NCI-H69 (cell line): ENCODE measurements around the gene INO80C.
A peak's percentile ranks its signal among the peaks of the same experiment; 100 is the strongest.
"Not testable (repeated sequence)": the region's sequence is repeated elsewhere in the genome, so short reads cannot be mapped to it uniquely, and the experiment has no call there.

Source experiments
- DNase-seq: peaks from one replicate; lab custom pipeline; 2025; lab: John Stamatoyannopoulos, UW

INO80C gene

DNA sequence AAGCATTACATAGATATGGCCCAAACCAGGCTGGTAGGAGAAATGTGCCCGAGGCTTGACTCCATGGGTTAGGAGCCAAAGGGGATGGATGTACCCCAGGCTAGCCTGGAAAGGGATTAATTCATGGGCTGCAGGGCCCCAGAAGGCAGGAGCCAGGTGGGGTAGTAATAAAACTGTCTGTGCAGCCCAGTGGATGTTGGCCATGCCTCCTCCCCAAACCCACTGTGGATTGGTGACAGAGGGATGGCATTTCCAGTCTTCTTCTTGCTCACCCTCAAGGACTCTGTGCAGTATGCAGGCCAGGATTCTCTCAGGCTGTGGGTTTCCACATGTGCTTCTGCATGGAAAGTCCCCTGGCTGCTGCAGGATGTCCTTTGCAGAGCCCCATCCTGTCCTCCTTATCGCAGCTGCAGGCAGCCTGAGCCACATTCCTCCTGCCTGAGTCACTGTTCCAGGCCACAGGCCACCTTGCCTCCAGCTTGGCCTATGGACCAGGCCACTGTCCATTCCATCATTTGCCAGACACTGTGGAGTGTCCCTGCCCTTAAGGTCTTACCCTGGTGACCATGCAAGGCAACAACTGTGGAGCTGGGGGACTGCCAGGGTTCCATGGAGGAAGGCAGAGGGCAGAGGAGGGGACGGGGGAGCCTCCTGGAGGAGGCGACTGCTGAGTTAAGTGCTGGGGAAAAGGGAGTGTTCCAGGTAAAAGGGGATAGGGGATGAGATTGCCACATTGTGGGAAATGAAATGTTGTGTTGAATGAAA is 38.9 kb downstream of the INO80C start:
- DNase-seq, result no peak

DNA sequence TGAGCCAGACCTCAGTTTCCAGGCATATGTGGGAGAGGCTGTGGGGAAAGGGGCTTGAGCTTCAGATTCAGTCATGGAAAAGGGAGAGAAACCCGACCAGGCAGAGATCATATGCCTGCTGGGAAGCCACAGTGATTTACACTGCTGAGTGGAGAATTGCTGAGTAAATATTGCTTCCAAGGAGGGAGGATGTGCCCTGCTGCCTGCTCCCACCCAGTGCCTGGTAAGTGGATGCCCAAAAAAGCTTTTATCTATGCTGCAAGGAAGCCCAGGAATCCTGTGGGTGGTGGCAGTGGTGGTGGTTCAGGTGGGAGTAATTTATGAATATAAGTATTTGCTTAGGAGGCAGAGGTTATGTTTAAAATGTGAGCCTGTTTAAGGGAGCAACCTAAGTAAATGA is 39.5 kb downstream of the INO80C start:
- DNase-seq, result peak; percentile 98

DNA sequence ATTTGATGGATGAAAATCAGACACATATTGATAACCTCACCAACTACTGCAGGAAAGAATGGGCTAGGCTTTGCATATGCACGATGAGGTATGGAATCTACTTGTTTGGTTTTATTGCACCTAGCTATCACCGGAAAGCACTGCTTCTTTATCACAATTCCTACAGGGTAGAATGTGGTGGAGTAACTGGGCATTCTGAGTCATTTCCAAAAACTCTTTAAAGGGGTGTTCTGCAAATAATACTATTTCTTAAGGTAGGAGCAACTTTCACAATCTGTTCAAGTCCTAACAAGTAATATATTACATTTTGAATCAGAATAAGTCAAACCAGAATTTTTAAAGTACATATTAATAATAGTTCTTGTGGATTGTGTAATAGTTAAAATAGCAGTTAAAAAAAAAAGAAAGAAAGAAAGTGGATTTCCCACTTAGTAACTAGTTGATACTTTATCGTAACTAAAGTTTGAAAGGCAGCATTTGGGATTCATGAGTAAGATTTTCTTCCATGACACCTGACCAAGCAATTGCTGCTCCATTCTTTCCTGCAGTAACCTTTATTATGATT is 40.5 kb downstream of the INO80C start:
- DNase-seq, result no peak

DNA sequence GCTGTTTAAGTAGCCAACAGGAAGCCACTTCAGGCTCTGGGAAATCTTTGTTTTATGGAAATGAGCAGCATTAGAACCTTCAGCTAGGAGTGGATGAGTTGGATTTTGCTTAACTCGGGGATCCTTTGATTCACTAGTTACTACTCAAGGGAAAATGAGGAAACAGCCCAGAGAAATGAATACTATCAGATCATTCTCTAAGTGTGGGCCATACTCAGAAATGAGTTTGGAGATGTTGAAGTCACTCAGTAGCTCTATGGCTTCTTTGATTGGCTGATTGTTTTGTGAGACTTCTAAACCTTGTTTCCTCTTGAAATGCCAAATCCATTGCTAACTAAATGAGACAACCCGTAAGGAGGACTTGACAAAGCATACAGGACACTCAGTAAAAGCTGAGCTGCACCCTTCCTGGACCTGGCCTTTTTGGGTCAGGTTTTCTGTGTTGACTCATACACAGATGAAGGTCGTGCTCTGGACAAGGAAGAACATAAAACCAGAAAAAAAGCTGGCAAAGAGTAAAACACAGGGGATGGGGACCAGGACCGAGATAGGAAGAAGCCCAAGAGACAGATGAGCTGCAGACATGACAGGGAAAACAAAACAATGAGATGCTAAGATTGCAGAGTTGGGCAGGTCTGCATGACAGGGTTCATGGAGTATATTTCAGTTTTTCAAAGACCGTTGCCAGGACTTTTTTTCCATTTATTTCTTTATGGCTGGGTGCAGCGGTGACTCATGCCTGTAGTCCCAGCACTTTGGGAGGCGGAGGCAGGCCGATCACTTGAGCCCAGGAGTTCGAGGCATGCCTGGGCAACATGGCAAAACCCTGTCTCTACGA is 41.6 kb downstream of the INO80C start:
- DNase-seq, result no peak

DNA sequence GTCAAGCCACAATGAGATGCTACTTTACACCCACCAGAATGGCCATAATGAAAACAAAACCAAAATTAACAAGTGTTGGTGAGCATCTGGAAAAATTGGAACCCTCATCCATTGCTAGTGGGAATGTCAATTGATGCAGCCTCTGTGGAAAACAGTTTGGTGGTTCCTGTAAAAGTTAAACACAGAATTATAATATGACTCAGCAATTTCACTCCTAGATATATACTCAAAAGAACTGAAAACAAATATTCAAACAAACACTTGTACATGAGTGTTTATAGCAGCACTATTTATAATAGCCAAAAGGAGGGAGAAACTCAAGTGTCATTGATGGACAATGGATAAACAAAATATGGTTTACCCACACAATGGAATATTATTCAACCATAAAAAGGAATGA is 43.0 kb downstream of the INO80C start:
- DNase-seq, result no peak

DNA sequence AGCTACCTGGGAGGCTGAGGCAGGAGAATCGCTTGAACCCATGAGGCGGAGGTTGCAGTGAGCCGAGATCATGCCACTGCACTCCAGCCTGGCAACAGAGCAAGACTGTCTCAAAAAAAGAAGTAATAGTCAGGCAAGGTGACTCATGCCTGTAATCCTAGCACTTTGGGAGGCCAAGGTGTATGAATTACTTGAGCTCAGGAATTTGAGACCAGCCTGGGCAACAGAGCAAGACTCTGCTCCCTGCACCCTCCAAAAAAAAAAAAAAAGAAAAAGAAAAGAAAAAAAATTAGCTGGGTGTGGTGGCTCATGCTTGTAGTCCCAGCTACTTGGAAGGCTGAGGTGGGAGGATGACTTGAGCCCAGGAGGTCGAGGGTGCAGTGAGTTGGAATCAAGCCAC is 44.7 kb downstream of the INO80C start:
- DNase-seq, result not testable (repeated sequence)

DNA sequence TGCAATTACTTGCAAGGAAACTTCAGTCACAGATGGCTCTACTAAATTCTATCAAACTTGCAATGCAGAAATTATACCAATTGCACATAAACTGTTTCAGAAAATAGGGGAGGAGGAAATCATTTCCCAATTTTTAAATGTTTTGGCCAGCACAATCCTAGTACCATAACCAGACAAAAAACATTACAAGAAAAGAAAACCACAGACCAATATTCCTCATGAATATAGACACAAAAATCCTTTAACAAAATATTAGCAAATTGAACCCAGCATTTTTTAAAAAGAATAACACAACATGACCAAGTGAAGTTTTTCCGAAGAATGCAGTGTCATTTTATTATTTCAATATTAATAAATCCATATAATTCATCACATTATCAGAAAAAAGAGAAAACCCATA is 45.8 kb downstream of the INO80C start:
- no peak for DNase-seq

DNA sequence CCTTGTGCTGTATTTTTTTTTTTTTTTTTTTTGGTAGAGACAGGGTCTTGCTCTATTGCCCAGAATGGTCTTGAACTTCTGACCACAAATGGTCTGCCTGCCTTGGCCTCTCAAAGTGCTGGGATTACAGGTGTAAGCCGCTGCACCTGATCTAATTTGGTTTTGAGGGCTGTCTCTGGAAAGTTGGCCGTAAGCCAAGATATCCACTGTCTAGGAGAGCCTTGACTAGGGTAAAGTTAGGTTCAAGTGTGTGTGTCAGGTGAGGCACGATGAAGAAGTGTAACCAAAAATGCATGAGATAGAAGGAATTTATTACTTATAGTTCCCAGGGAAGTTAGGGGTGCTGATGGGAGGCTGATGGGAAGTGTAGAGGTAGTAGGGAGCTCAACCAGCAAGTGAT is 46.7 kb downstream of the INO80C start:
- DNase-seq, result peak; percentile 53

DNA sequence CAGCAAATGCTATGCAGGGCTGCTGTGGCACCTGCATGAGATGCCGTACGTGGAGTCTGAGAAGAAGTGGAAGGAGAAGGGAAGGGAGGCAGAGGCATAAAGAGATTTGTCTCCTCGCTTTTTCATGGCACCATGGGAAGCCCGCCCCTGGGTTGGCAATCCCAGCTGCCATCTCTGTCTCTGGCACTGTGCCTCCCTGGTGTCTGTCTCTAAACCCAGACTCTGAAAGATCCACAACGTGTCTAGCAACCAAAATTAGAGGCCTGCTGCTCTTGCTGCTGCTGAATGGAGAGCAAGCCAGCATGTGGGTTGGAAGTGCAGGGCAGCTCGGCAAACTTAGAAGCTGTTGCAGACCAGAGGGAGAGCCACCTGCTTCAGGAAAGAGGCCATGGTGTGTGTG is 53.1 kb downstream of the INO80C start:
- no peak for DNase-seq

DNA sequence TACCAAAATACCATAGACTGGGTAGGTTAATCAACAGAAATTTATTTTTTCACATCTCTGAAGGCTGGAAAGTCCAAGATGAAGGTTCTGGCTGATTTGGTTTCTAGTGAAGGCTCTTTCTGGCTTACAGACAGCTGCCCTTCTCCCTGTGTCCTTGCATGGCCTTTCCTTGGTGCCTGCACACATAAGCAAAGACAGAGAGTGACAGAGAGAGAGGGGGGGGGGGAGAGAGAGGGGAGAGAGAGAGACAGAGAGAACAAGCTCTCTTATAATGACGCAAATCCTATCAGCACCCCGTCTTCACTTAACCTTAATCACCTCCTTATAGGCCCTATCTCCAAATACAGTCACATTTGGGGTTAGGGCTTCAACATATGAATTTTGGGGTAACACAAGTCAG is 53.9 kb downstream of the INO80C start:
- DNase-seq, result no peak

DNA sequence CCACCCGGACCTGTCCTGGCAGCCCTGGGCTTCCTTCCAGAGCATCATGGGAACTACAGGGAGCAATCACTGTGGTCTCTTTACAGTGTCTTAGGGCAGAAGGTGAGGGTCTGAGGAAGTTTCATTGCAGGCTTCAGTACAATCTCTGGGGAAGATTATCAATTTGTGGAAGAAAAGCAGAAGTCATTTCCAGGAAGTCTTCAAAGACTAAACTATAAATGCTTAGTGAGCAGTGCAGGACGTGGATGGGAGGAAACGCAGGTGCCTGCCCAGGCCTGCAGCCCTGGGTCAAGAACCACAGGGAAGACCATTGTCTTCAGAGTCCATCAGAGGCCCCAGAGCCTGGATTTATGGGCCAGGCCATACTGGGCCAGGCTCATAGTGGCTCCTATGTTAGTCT is 54.3 kb downstream of the INO80C start:
- DNase-seq, result no peak

DNA sequence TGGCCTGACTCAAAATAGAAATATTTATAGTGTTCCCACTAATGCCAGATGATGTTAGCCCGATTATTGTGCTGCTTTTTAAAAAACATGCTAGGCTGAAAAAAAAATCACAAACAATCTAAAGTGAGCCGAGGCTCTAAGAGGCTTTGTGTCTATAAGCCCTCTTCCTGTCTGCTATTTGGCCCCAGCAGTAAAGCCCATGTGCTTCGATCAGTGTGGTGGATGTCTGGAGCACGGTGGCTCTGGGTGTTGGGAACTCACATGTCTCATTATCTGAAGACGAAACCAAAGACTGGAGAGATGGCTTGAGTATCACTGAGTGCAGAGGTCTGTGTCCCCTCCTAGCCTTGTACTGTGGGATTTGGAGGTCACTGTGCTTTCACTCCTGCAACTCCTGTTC is 55.1 kb downstream of the INO80C start:
- no peak for DNase-seq

DNA sequence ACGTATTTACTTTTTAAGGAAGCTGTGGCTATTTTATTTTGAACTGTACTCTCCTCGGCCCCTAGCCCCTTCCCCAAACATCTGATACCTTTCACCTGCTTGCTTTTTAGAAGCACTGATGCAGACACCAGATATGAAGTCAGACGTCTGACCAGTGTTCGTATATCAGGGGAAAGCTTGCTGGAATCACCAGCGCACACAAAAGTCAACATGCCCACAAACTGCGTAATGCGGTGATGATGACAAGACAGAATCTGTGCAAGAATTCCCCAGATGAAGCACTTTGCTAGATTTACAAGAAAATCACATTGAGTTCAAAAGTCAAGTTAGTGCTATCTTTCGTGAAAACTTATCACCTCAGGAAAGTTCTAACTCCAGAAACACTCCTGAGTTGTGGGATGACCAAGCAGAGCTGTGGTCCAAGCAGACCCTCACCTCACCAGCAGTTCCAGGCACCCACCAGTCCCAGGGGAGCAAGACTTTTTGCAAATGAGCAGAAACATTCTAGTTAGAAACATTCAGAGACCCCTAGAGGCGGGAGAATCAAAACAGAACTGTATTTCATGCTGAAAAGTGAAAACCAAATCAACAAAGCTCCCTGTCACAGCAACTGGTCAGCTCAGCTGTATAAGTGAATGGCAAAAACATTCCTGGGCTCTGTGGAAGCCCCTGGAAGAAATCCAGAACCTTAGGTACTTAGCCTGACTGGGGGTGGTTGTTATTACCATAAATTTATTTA is 55.7 kb downstream of the INO80C start:
- no peak for DNase-seq

DNA sequence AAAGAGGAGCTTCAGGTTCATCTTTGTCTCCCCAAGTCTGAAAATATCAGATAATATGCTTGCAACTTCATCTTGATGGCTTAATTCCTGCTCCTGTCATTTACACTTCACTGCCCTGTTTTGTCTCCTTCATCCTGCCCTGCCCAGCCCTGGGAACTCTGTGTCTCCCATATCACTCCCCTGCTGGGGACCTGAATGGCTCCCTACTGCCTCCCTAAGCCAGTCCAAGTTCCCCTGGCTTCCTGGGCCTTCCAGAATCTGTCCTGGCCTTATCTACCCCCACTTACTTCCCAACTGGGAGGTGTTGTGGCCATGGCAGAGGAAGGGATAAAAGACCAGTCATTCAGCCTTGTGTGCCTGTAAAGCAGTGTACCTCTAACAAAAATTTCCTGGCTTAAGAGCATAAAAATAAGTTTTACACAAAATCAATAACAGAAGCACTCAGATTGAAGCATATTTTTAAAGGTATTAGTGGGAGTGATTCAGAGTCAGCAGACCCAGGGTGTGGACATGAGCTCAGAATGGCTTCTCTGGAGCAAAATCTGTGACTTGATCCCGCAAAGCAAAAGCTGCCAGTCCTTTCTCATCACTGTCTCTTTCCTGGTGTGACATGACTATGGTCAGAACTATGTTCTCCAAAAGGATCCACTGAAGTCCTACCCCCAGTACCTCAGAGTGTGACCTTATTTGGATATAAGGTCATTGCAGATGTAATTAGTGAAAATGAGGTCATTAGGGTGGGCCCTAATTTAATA is 59.1 kb downstream of the INO80C start:
- peak; percentile 47 for DNase-seq

DNA sequence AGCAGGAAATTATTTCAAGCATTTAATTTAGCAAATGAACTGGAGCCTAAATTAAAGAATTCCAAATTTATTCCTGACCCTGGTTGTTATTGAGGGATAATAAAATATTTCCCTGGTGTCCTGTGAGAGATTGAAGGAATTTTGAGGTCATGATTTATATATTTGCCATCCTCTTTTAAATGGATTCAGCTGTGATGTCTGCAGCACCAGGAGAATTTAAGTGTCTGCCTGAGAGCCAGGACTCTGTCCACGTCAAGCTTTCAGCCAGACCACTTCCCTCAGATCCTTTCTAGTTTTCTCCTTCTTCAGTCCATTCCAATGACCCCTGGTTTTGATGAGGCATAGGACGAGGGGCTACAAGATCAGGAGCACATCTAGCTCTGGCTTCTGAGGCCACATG is 59.9 kb downstream of the INO80C start:
- DNase-seq, result no peak

DNA sequence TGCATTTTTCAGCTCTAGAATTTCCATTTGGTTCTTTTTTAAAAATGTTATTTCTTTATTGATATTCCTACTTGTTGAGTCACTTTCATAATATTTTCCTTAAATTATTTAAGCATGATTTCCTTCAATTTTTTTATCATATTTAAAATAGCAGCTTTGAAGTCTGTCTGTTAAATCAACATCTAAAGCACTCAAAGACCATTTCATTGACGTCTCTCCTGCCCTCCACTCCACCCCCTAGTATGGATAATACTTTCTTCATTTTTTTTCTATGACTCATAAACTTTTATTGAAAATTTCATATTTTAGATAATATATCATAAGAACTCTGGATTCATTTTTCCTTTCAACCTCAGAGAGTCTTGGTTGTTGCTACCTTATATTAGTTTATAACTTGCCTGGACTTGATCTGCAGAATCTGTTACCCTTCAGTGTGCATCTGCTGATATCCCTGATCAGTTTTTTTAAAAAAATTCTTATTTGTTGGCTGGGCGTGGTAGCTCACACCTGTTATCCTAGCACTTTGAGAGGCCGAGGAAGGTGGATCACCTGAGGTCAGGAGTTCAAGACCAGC is 61.6 kb downstream of the INO80C start:
- no peak for DNase-seq

DNA sequence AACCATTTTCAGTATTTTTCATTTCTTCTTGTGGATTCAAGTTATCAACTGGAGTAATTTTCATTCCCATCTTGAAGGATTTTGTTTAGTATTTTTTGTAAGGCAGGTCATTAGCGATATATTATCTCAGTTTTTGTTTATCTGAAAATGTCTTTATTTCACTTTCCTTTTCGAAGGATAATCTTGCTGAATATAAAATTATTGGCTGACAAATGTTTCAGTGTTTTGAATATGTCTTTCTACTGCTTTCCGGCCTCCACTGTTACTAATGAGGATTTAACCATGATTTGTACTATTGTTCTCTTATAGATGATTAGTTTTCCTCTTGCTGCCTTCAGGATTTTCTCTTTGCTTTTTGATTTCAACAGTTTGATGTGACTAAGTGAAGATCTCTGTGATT is 62.4 kb downstream of the INO80C start:
- DNase-seq, result no peak

DNA sequence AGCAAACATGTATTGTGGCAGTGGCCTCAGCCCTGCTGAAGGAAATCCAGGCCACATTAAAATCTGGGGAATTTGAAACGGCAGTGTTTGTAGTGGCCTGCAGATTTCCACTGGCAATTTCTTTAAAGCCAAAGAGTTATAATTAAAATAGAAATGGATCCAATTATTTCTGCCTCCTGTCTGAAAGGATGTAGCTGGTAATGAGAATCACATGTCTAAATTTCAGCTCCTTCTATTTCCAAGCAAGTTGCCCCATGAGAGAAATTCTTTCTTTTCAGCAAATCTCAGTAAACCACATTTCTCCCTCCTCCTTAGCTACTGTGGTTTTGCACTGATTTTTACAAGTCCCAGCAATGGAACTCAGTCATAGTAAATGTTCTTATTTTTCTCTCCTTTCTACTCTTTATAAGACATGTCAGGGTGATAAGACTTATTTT is 65.2 kb downstream of the INO80C start:
- no peak for DNase-seq

DNA sequence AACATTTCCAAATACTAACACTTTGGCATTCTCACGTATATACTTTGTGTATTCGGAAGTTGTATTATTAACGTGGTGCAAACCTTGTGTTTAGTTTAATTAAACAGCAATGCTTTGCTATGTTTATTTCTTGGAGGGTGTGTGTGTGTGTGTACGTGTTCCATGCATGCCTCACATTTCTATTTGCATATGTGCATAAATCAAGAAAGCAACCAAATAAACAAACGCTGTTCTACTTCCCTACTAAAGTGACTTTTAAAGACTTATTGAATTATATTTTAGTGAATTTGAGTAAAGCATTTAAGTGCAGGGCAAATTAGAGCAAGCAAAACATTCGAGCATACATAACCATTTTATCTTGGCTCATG is 66.4 kb downstream of the INO80C start:
- no peak for DNase-seq

DNA sequence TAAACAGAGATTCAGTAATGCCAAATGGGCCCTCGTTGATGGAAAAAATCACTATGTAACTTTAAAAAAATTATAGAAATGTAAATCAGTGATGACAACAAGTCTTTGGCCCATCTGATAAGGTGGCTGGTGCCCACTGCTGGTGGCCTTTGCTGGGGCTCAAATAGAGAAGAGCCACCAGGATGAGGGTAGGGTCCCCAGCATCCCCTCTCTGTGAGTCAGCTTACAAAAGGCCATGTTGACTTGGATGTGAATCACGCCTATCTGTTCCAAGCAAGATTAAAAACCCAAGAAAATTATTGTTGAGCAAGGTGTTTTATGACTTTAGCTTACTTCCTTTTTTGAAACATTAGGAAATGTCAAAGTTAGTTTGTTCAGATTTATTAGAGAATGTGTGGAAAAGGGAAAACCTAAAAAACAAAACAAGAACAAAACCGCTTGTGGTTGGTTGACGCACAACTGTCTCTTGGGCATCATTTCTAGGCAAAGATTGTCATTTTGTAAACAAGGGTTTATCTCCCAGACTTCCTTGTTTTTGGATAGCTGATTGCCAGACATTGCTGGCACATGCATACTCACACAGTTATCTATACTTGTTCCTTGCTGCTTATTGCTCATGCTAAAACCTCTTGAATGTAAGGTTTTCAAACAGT is 66.9 kb downstream of the INO80C start:
- no peak for DNase-seq

DNA sequence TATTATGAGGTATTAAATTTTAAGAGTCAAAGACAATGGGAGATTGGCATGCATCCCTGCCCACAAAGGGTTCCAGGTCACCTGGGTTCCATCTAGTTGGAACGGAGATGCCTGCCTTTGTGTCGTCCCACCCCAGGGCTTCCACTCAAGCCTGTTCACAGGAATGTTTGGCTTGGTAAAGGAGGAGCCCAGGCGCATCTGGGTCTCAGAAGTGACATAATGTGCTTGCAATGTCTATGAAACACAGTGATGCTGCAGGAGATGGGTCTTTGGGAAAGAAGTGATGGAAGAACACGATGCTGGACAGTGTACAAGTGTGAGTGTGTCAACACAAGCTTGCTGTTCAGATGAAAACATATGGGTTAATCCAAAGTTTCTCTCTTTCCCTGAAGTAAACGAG is 71.0 kb downstream of the INO80C start:
- DNase-seq, result no peak
